GM19463 (cell line): ENCODE results near the gene LRRC38.

Experiments
- ATAC-seq: cut with Tn5 transposase; IDR thresholded peaks from one replicate; pipeline ENCODE4 v1.9.1; 2021; ENCODE audit warnings: mild to moderate bottlenecking, moderate library complexity; ENCODE audit not compliant: unreplicated experiment

The LRRC38 gene

DNA sequence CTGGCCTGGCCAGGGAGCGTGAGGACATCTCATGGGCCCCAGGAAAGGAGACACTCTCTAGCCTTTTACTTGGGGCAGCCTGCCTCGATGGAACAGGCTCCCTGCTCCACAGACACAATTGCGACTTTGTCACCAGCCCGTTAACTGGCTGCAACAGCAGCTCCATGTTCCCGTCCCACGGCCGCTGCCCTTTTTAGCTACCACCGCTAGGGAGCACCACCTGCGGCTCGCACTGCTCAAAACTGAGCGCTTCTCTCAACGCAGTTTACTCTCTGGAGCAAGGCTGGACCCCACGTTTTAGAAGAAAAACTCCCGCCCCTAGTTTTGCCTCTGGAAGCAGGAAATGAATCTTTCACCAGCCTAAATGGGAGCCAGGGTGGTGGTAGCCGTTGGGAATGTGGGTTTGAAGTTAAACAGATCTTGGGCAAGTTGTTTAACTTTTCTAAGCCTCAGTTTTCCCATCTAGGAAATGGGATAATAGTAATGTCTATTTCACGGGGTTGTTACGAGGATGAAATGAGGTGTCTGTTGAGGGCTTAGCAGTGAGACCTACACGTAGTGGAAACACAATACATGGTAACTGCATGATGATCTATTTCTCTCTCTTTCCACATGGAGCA lies 3.5 kb upstream of the LRRC38 start:
- ATAC-seq: no peak

DNA sequence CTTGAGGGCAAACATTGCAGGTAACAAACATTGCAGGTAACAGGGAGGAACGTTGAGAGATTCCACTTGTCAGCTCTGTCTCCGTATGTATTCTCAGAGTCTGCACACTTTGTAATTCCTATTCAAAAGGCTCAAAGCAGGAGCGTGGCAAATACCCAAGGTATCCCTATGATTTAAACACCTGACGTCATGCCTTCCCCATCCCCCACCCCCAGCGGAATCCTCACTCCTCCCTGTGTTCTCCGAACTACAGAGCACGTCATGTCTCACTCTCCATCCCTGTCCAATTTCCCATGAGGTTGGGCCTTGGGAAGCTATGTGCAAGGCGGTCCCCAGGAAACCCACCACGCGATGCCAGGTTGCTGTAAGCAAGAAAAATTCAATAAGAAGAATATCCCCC lies 2.8 kb upstream of the LRRC38 start:
- no peak for ATAC-seq

DNA sequence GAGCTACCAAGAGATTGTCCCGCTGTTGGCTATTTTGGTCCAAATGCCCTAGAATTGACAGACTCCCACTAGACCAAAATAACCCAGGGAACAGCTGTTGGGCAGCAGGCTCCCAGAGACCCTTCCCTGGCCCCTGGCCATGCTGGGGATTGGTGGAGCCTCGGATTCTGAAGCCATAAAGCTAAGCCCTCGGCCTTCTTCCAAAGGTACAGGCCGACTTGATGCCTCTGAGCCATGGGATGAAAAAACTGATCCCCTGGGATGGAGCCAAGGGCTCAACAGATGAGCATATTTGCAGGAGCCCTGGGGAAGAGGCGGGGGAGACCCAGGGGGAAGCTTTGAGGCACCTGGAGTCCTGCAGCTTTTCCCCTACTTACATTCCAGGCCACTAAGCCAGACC lies 1.0 kb upstream of the LRRC38 start:
- no peak for ATAC-seq

DNA sequence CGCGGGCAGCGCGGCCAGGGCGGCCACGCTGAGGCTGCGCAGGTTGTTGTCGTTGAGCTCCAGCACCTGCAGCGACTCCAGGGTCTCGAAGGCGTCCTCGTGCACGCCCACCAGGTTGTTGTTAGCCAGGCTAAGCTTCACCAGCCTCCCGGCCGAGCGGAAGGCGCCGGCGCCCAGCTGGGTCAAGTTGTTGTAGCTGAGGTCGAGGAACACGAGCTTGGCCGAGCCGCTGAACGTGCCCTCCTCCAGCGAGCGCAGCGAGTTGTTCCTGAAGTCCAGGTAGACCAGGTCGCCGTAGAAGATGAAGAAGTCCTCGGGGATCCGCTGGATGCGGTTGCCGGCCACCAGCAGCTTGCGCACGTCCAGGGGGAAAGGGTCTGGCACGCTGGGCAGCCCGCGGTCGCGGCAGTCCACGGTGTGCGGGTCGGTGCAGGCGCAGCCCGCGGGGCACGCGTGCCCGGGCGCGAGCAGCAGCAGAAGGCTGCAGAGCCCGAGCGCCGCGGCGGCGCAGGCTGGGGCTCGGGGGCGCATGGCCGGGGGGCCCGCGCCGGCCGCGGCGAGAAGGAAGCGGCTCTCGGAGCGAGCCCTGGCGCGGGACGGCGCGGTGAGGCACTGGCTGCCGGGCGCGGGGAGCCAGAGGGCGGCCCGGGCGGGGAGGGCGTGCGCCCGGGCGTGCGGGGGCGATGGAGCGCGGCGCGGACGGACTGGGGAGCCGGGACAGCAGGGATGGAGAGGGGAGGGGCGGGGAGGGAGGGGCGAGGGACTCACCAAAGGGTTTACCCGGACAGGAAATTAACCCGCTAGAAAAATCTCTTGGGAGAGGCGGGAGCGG lies 524 bp downstream of the LRRC38 start:
- ATAC-seq: no peak

DNA sequence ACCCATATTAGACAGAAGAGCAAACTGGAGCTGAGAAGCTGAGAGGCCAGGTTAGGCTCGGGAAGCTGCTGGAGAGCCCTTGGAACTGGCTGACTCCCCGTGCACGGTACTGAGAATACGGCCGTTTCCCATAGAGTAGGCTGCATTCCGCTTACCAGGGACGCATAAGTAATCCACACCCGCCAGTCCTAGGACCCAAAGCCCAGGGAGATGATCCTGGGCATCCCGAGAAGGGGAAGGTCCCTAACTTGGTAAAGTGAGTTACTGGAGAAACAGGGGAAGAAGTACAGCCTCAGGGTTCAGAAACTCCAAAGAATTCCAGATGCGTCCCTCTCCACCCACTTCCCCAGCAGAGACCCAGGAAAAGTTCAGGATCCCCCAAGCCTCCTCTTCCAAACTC lies 1.3 kb downstream of the LRRC38 start:
- no peak for ATAC-seq

DNA sequence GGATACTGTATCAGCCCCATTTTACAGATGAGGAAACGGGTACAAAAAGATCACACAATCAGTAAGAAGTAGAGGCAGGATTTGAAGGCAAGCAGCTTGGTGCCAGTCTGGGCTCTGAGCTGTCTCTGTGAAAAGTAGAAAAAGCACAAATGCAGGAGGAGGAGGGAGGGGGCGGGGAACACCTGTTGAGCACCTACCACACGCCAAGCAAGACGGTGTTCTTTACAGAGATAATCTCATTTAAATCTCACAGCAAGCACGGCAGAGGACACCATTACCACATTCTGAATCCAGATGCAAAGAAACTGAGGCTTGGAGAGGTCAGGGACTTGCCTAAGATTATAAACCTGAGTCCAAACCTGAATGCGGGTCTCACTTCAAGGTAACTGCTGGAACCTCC lies 3.3 kb downstream of the LRRC38 start:
- ATAC-seq: no peak

DNA sequence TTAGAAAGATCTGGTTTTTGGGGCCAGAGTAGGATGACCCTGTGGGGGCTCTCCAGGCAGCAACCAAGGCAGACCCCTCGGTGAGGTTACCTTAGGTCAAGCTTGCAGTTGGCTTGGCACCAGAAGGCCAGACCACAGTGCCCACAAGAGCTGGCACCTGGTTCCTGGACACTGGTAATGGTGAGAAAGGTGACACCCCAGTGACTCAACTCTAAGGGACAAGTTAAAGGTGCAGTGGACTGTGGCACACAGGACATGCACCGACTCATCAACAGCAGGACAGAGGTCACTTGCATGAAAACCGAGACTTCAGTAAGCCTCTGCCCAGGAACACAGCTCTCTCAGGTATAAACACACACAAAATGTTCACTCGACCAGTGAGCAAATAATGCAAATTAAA lies 6.7 kb downstream of the LRRC38 start:
- no peak for ATAC-seq

DNA sequence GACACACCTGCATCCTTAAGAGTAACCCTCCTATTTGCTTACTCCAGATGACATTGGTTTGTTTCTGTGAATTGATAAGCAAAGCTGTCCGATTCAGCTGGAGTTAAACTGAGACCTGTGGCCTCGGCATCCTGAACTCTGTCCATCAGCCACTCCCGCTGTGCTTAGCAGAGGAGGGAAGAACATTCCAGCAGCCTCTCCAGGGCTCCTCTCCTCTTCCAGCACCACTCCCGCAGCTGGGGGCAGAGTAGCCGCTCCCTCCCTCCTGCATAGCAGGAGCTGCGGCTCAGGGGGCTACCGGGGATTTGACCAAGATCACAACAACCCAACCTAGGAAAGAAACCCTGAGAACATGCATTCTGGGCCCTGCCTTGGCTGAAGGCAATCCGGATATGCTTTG lies 8.8 kb downstream of the LRRC38 start:
- ATAC-seq: no peak

DNA sequence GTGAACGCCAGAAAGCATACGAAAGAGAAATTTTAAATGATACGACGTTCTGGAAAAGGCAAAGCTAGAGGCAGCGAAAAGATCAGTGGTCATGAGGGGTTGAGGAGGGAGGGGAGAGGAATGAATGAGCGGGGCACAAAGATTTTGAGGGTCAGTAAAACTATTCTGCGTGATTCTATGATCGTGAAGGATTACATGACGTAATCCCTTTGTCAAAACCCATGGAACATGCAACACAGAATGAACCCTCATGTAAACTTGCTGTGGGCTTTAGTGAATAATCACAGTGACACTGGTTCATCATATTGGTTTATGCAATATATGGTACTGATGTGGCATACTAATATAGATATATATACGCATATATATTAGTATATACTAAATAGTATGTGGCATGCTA lies 13.0 kb downstream of the LRRC38 start:
- ATAC-seq: no peak

DNA sequence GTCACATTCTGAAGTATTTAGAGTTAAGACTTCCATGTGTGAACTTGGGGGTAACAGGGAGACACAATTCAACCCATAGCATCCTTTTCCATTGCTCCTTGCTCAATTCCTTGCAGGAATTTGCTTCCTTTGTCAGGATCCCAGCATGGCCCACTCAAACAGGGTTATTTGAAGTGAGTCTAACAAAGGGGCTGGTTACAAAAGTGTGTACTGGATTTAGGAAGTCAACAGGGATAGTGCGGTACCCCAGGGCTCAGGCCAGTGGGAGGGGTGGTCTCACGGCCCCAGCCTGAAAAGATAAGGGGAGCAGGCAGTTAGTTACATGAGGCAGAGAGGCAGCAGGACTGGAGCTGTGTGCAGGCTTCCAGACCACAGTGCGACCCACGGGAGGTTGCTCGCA lies 14.4 kb downstream of the LRRC38 start:
- ATAC-seq: no peak

DNA sequence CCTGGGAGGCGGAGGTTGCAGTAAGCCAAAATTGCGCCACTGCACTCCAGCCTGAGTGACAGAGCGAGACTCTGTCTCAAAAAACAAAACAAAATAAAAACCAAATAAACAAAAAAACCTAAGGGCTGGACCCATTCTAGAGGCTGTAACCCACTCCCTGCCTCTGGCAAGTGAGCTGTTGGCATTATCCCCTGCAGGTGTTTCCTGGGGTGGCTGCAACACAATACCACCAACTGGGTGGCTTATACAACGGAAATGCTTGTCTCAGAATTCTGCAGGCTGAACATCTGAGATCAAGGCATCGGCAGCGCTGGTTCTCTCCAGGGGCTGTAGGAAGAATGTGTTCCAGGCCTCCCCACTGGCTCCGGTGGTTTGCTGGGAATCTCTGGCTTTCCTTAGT lies 15.2 kb downstream of the LRRC38 start:
- ATAC-seq: no peak

DNA sequence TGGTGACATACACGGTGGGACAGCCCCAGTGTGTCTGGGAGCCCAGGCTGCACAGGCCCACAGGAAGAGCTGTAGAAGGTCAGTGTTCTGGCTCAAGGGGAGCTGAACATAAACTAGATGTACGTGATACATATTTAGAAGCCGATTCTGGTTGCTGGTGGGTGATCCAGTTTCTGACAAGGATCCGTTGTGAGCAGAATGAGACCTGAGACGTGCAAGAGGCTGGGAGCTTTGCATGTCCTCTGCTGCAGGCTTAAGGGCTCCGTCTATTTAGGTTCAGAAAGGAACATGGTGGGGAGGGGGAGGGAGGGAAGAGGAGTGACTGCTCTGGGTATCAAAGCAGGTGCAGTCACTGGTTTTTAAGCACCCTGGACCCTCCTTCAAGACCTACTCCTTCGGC lies 18.6 kb downstream of the LRRC38 start:
- no peak for ATAC-seq

DNA sequence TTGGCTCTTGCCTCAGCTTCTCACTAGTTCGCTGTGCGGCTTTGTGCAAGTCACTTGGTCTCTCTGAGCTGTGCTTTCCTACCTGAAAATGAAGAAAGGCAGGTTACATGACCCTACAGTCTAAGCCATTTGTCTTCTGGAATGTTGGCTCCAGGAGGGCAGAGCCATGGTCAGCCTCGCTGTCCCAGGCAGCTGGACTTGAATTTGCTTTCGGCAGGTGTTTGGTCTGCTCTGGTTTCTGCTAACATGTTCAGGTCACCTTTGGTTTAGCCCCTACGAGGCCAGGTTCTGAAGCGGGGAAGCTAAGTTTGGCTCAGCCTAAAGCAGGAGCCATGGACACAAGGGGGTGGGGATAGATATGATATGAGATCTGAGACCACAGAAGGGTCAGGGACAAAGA lies 19.1 kb downstream of the LRRC38 start:
- no peak for ATAC-seq

DNA sequence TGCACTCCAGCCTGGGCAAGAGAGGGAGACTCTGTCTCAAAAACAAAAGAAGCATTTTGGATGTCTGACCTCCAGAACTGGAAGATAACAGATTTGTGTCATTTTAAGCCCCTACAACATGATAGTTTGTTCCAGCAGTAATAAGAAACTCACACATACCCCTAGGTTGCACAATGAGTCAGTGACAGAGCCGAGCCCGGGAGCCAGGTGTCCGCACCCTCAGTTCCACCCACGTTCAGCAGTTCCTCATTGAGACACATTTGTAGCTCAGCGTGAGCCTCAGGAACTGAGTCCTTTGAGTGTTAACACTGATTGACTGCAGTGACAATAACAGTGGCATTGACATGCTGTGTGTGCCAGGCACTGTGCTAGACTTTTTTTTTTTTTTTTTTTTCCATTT lies 19.8 kb downstream of the LRRC38 start:
- ATAC-seq: no peak

DNA sequence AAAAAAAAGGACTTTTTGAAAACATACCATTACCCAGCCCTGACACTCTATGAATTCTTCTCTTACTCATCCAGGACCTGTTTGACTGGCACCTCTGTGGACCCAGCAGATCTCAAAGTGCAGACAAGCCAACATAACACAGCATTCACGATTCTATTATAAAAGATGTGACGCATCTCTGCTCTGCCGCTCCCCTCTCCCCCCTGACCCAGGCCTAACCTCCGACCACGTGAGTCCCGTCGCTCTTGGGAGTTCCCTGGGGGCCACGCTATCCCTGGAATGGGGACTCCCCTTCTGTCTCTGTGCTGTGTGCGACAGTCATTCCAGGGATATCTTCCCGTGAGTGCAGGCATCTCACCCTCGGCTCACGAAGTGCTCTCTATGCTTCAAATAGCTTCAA lies 21.1 kb downstream of the LRRC38 start:
- no peak for ATAC-seq

DNA sequence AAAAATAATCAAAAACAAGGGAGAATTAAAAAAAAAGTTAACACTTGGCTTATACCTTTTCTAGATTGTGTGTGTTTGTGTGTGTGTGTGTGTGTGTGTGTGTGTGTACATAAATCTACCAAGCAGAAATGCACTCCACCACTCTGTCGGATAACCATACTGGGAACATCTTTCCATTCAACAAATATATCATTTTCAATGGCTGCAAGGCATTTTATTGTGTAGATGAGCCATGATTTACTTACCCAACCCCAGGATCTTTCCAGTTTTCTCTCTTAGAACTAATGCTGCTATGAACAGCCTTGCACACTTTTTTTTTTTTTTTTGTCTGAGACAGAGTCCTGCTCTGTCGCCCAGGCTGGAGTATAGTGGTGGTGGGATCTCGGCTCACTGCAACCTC lies 25.8 kb downstream of the LRRC38 start:
- no peak for ATAC-seq

DNA sequence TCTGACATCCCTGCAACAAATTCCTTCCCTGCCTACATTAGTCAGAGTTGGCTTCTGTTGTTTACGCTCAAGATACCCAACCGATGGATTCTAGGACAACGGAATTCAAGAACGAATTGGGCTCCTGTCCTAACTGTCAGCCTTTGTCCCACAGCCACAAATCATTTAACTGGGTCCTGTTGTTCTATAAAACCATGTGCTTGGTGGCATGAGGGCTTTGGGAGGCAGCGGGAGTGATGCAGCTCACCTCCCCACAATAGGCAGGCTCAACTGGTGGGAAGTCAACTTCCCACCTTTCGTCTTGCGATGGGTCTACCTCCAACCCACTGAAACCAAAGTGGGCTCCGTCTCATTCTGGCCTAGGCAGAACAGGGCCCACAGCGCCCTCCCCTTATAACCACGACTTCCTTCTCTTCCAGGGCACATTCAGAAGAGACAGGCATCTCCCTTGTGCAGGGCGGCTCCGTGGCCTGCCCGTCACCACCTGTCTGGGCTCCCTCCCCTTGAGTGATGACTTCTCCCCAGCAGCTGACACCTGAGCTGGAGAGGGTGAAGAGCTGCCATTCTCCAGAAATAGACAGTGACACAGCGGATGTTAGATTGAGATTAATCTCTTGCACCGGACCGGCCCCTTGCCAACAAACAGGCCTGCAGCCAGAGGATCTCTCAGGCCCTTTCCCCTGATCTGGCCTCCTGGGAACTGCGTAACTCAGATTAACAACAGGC lies 26.5 kb downstream of the LRRC38 start:
- no peak for ATAC-seq

DNA sequence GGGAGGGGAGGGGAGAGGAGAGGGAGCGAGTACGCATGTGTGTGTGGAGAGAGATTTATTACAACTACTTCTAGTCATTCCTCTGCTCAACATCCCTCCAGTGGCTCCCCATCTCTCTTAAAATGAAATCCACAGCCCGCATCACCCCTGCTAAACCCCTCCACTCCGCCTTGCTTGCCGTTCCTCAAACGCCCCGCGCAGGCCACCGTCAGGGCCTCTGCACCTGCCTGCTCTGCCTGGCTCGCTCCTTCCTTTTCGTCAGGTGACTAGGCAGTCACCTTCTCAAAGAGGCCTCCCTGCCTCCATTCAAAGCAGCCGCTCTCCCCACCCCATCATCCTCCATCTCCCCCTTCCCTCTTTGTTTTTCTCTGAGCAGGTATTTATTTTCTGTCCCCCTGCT lies 29.9 kb downstream of the LRRC38 start:
- ATAC-seq: no peak

DNA sequence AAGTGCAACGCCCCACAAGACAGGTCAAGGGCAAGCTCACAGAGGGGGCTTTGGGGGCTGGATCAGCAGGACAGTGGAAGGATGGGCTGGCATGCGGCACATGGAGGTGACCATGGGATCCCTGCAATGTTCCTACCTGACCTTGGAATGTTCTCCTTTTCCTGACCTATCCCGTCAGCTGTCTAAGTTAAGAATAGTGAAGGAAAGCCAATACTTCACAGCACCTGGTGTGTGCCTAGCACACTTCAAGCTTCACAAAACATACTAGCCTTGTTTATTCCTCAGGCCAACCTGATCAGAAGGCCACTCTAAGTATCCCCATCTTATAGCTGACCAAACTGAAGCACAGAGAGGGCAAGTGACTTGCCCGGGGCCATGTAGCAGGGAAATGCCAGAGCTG lies 31.2 kb downstream of the LRRC38 start:
- no peak for ATAC-seq

DNA sequence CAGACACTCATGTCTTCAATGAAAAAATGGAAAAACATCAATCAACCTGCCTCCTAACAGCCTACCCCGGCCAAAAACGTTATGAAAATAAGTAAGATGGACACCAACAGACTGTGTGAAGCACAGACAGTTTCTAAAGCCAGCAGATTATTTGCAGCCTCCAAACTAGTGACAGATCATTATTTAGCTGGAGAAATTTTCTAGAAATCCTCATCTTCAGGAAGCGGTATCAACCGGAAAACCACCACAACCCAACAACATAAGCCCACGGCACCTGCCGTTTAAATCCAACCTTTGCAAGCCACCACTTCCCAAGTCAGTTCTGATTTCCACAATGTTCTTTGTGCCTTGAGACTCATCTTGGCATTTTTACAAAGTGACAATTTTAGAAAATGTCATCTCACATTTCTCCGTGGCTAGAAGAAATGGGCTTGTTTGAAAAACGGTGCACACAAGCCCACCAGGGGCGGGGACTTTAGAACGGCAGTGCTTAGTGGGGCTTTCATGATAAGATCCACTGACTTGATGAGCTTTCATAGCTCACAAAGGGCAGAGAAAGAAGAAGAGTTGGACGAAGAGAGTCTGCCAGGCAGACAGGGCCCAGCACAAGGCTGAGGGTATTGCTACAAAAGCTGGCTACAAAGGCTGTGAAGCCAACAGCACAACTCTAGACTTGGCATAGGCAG lies 34.5 kb downstream of the LRRC38 start:
- no peak for ATAC-seq

DNA sequence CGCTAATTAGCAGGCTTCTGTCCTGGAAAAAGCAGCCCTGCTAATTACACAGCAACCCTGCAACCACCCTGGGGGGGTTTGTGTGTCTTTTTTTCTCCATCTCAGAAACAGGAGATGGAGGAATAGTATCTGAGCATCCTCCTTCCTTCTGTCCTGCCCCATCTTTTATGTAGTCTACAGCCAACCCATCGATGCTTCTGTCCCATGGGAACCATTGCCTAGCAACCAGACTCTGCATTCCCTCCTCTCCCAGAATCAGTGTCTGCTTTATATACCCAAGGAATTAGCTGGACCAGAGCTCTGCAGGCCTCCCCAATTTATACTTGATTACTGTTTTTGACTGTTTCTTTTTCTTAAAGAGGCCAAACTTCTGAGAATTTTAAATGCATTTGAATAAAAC lies 35.1 kb downstream of the LRRC38 start:
- no peak for ATAC-seq

DNA sequence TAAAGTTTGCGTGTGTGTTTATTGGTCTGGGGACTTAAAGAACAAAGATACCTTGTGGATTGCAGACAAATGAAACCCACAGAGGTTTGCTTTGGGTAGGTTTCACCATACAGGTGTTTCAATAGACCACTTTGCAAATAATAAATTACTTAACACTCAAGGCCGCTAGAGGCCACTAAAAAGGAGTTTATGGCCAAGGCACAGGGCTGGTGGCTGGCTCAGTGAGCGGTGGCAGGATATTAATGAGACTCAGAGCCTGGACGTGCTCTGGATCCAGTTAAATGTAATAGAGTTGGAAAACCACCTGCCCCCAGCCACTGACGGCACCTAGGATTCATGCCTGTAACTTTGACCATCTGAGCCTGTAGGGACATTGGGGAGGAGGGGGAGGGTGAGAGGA lies 44.5 kb downstream of the LRRC38 start:
- ATAC-seq: no peak
